CD4-positive, alpha-beta T cell (primary cell): ENCODE results near the gene CD36. TPM values are rescaled to one million over a fixed set of nuclear protein-coding genes. Genes with fewer than 3 reads are reported as not detected.

Source experiments
- ATAC-seq: fragments of 200-7000 bp; cut with Tn5 transposase; one replicate; pipeline ENCODE4 v1.10.0; 2022; ENCODE audit warnings: mild to moderate bottlenecking; ENCODE audit not compliant: poor library complexity
- CTCF ChIA-PET: fragments of 350-600 bp; sonication (Branson Sonifier 250); formaldehyde crosslinking; loops from one replicate; lab custom pipeline; 2021; ENCODE audit warnings: antibody characterized with exemption, inconsistent platforms; lab: Charles Lee
- POLR2A ChIA-PET: fragments of 350-600 bp; sonication (Branson Sonifier 250); formaldehyde crosslinking; loops from one replicate; lab custom pipeline; 2021; ENCODE audit warnings: antibody characterized with exemption, inconsistent platforms; lab: Charles Lee
- DNase-seq, 14 experiments: peaks; one replicate each; pipeline ENCODE4 v3.0.0-alpha.2; 2013 to 2020; ENCODE audit warnings: mixed read lengths in 2 of 14
- H3K27ac ChIP-seq, 2 donors: one replicate each; pipeline versions ENCODE4 v1.5.1 to v1.7.0; 2013; ENCODE audit warnings: low read length in 2 of 2, low read depth in 1 of 2, mild to moderate bottlenecking in 1 of 2
- H3K27me3 ChIP-seq, 2 experiments: 1 replicate in 1 of 2; 2 replicates in 1 of 2; pipeline versions ENCODE4 v1.6.1 to v1.7.0; 2013; ENCODE audit warnings: low read length in 2 of 2, control low read depth in 1 of 2, mild to moderate bottlenecking in 1 of 2, moderate library complexity in 1 of 2; ENCODE audit not compliant: insufficient read depth in 2 of 2, control insufficient read depth in 1 of 2
- H3K36me3 ChIP-seq: one replicate; pipeline ENCODE4 v1.6.1; 2013; ENCODE audit warnings: low read length, control low read depth; ENCODE audit not compliant: insufficient read depth
- H3K4me1 ChIP-seq: one replicate; pipeline ENCODE4 v1.6.1; 2013; ENCODE audit warnings: low read length, control low read depth; ENCODE audit not compliant: insufficient read depth
- H3K4me3 ChIP-seq: one replicate; pipeline ENCODE4 v1.5.1; 2013; ENCODE audit warnings: mild to moderate bottlenecking, low read length, moderate library complexity
- H3K9me3 ChIP-seq, 2 experiments: 1 replicate in 1 of 2; 2 replicates in 1 of 2; pipeline versions ENCODE4 v1.6.1 to v1.7.0; 2013; ENCODE audit warnings: low read length in 2 of 2, mild to moderate bottlenecking in 2 of 2, control low read depth in 1 of 2, moderate library complexity in 1 of 2; ENCODE audit not compliant: control insufficient read depth in 1 of 2, insufficient read depth in 1 of 2
- H3K27ac Mint-ChIP-seq: one replicate; pipeline ENCODE4 v1.8.0; 2020; ENCODE audit warnings: mixed read lengths
- H3K27me3 Mint-ChIP-seq: one replicate; pipeline ENCODE4 v1.8.0; 2021; ENCODE audit warnings: mixed read lengths
- H3K36me3 Mint-ChIP-seq: one replicate; pipeline ENCODE4 v1.8.0; 2021; ENCODE audit warnings: low read depth, mixed read lengths
- H3K4me1 Mint-ChIP-seq: one replicate; pipeline ENCODE4 v1.8.0; 2021; ENCODE audit warnings: low read depth, mixed read lengths
- H3K4me3 Mint-ChIP-seq: one replicate; pipeline ENCODE4 v1.8.0; 2020; ENCODE audit warnings: mild to moderate bottlenecking, mixed read lengths
- H3K9me3 Mint-ChIP-seq: one replicate; pipeline ENCODE4 v1.8.0; 2020; ENCODE audit warnings: mixed read lengths
- CTCF ChIP-seq: fragments of 200-600 bp; IDR thresholded peaks from one replicate; pipeline ENCODE4 v1.8.0; 2022; ENCODE audit warnings: antibody characterized with exemption, mild to moderate bottlenecking
- intact Hi-C, 2 experiments: fragments of 100-400 bp; cut with DNase I in 1 of 2; cut with micrococcal nuclease in 1 of 2; formaldehyde crosslinking; loops; one replicate each; pipeline versions ENCODE4 v1.15.1 to v1.9.0; 2023 to 2025; cut with DNase I, micrococcal nuclease
- total RNA-seq, 174 experiments: library from RNA in 2 of 174; stranded (reverse) in 2 of 174; gene quantifications; one replicate each; pipeline ENCODE4 v1.2.3 and lab custom pipeline; 2021 to 2026

Gene CD36
- total RNA-seq, 2 experiments from 2014 or later: 1.4 to 1.7 TPM

- Histone ChIP-seq H3K27me3 (no peaks in the 10 kb centered on the region), H3K4me3 (no peak overlapping the region), H3K36me3 (no peaks in the 10 kb centered on the region), H3K9me3 (peaks cover 0 to 4% of the 10 kb centered on the region in 2 experiments), H3K4me1 (no peaks in the 10 kb centered on the region), H3K27ac (no peak overlapping the region)
- no peak for TF ChIP-seq CTCF
- no peak for ATAC-seq
- H3K9me3 Mint-ChIP-seq: no peaks in the 10 kb centered on the region
- H3K4me3 Mint-ChIP-seq: no peak overlapping the region
- intact Hi-C loops: no loop called here
- ChIA-PET POLR2A (no interaction called here), CTCF (no interaction called here)
- no peak overlapping the region for H3K27ac Mint-ChIP-seq
- H3K4me1 Mint-ChIP-seq: no peaks in the 10 kb centered on the region
- DNase-seq: no peak
- no peaks in the 10 kb centered on the region for H3K36me3 Mint-ChIP-seq
- H3K27me3 Mint-ChIP-seq: no peaks in the 10 kb centered on the region
Measured at GRCh38 chr7:80593869-80594586, 44.4 kb upstream of the CD36 start.

GRCh38 chr7:80596933-80597517 is 41.4 kb upstream of the CD36 start:
- H3K4me1 ChIP-seq: no peaks in the 10 kb centered on the region
- ChIA-PET CTCF (interaction anchor here (0.5 kb wide), 1 partner anchor 45 kb away, joined by 3 read pairs; no protein-coding TSS in a partner anchor), POLR2A (no interaction called here)
- H3K27ac Mint-ChIP-seq: no peak overlapping the region
- H3K27ac ChIP-seq: no peak overlapping the region
- H3K4me3 ChIP-seq: no peak overlapping the region
- no peaks in the 10 kb centered on the region for H3K4me1 Mint-ChIP-seq
- DNase-seq (no peak), ATAC-seq (no peak)
- no peaks in the 10 kb centered on the region for H3K27me3 ChIP-seq
- intact Hi-C loops: no loop called here
- H3K4me3 Mint-ChIP-seq: no peak overlapping the region
- peaks cover 0 to 4% of the 10 kb centered on the region in 2 experiments for H3K9me3 ChIP-seq
- no peaks in the 10 kb centered on the region for H3K36me3 Mint-ChIP-seq
- no peaks in the 10 kb centered on the region for H3K36me3 ChIP-seq
- H3K9me3 Mint-ChIP-seq: no peaks in the 10 kb centered on the region
- H3K27me3 Mint-ChIP-seq: no peaks in the 10 kb centered on the region
- TF ChIP-seq CTCF: no peak

DNA sequence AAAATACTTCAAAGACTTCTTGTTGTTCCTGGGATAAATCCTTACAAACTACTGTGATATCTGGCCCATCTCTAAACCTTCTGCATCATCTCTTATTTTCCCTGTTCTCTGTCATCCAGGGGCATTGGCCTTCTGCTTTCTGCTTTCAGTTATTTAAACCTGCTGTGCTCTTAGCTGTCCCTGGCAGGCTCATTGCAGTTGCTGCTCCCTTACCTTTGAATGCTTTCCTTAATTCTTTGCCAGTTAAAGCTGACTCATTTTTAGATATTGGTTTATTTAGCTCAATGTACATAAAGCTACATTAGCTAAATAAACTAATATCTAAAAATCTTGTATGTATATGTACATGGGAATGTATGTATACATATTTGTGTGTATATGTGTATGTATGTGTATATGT is 40.6 kb upstream of the CD36 start:
- ATAC-seq (no peak), DNase-seq (no peak)
- H3K4me3 Mint-ChIP-seq: no peak overlapping the region
- H3K36me3 Mint-ChIP-seq: no peaks in the 10 kb centered on the region
- H3K9me3 Mint-ChIP-seq: no peaks in the 10 kb centered on the region
- POLR2A ChIA-PET: no interaction called here
- H3K4me1 Mint-ChIP-seq: no peaks in the 10 kb centered on the region
- no peaks in the 10 kb centered on the region for H3K4me1 ChIP-seq
- no peak overlapping the region for H3K27ac ChIP-seq
- CTCF ChIA-PET: no interaction called here
- no peaks in the 10 kb centered on the region for H3K36me3 ChIP-seq
- H3K4me3 ChIP-seq: no peak overlapping the region
- H3K27me3 ChIP-seq: no peaks in the 10 kb centered on the region
- TF ChIP-seq CTCF: no peak
- H3K9me3 ChIP-seq: peaks cover 0 to 4% of the 10 kb centered on the region in 2 experiments
- no peaks in the 10 kb centered on the region for H3K27me3 Mint-ChIP-seq
- intact Hi-C loops: no loop called here
- no peak overlapping the region for H3K27ac Mint-ChIP-seq
